HTERT RPE-1 (cell line): ENCODE measurements around the gene GARRE1.
"Not testable (repeated sequence)": the region's sequence is repeated elsewhere in the genome, so short reads cannot be mapped to it uniquely, and the experiment has no call there.

Source experiments
- in situ Hi-C: fragments of 300-500 bp; cut with MboI; formaldehyde crosslinking; loops from 4 replicates; pipeline ENCODE4 v1.14.3; 2020; ENCODE audit warnings: low sequenced_read_pairs

The GARRE1 gene, protein sequence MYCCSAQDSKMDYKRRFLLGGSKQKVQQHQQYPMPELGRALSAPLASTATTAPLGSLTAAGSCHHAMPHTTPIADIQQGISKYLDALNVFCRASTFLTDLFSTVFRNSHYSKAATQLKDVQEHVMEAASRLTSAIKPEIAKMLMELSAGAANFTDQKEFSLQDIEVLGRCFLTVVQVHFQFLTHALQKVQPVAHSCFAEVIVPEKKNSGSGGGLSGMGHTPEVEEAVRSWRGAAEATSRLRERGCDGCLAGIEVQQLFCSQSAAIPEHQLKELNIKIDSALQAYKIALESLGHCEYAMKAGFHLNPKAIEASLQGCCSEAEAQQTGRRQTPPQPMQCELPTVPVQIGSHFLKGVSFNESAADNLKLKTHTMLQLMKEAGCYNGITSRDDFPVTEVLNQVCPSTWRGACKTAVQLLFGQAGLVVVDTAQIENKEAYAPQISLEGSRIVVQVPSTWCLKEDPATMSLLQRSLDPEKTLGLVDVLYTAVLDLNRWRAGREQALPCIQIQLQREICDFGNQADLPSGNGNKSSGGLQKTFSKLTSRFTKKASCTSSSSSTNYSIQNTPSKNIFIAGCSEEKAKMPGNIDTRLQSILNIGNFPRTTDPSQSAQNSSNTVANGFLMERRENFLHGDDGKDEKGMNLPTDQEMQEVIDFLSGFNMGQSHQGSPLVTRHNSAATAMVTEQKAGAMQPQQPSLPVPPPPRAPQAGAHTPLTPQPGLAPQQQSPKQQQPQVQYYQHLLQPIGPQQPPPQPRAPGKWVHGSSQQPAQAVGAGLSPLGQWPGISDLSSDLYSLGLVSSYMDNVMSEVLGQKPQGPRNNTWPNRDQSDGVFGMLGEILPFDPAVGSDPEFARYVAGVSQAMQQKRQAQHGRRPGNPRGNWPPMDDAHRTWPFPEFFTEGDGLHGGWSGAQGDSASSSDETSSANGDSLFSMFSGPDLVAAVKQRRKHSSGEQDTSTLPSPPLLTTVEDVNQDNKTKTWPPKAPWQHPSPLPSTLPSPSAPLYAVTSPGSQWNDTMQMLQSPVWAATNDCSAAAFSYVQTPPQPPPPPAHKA (N-terminal part only)

GRCh38 chr19:34254046-34254697 lies at the start of gene GARRE1:
Gene GARRE1 (plus strand): TSS chr19:34254554. CDS start chr19:34300474, 45,920 bp downstream.
- in situ Hi-C loops = no loop called here

DNA sequence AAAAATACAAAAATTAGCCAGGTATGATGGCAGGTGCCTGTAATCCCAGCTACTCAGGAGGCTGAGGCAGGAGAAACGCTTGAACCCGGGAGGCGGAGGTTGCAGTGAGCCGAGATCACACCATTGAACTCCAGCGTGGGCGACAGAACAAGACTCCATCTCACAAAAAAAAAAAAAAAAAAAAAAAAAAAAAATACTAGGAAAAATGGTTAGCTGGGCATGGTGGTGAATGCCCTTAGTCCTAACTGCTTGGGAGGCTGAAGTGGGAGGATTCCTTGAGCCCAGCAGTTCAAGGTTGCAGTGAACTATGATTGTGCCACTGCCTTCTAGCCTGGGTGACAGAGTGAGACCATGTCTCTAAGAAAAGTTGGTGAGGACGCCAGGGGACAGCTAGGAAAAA lies 49.0 kb upstream of the GARRE1 start:
- in situ Hi-C loops = not testable (repeated sequence)

DNA sequence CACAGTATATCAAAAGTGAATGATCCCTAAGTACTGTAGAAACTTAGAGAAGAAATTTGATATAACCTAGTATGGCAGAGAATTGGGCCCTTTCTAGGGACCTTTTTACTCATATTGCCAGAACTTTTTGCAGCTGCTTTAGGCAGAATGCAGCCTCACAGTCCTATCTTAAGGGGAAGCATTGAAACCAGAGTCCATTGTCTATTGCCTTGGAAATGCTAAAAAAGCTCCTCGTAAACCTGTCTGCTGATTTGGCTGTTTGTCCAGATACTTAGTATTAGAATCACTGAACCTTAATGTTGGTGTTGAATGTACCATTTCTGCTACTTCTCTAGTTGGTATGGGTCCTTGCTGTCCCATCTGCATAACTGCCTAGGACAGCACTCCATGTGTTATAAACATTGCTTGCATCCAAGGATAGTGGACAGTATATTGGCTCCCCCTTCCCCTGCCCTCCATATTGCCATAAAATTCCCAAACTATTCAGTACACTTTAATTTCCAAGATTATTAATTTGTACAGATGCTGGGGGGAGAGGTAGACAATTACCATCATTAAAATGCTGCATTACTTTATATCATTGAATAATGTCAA lies 46.0 kb upstream of the GARRE1 start:
- in situ Hi-C loops = no loop called here

DNA sequence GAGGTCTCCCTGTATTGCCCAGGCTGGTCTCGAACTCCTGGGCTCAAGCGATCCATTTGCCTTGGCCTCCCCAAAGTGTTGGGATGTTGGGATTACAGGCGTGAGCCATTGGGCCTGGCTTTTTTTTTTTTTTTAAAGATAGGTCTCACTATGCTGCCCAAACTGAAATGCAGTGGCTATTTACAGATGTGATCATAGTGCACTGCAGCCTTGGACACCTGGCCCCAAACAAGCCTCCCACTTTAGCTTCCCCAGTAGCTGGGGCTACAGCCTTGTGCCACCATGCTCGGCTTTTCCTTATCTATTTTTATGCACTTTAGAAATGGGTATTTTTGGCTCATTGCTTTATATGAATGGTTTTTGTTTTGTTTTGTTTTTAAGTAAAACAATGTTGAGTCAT lies 44.6 kb upstream of the GARRE1 start:
- in situ Hi-C loops = no loop called here

DNA sequence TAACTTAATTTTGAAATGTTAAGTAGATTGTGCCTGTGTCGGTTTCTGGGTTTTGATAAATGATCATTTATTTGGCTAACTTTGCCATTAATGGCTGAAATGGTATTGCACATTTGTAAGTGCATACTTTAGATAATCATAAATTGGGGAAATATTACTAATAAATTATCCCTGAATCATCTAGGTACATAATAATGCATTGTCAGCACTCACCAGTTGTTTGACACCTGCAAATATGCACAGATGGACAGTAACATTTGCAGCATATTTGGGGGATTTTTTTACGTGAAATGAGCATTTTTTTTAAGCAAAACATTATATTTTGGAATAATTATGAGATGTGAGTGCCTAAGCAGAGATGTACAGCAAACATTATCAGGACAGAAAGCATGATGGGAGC lies 41.1 kb upstream of the GARRE1 start:
- in situ Hi-C loops = no loop called here

- in situ Hi-C loops = no loop called here
Observed at GRCh38 chr19:34214040-34214439, 40.3 kb upstream of the GARRE1 start.

DNA sequence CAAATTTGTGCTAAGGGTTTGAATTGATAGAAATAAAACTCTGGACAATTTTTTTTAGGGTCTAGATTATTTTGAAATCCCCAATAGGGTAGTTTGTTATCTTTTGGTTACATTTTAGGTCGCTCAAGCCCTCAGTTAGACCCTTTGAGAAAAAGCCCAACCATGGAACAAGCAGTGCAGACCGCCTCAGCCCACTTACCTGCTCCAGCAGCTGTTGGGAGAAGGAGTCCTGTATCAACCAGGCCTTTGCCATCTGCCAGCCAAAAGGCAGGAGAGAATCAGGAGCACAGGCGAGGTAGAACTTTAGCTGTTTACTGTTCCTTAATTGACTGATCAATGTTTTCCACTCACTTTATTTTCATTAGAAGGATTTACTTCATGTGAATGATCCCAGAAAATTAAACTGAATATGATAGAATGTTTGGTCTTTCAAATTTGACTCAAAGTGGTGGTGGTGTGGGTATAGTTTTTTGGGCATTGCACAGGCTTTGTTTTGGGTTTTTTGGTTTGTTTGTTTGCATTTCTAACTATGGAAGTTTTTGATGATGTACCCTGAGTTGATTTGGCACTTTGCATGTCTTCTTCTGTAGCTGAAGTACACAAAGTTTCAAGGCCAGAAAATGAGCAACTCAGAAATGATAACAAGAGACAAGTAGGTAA lies 39.2 kb upstream of the GARRE1 start:
- in situ Hi-C loops = no loop called here

- in situ Hi-C loops = no loop called here
Observed at GRCh38 chr19:34215666-34216038, 38.7 kb upstream of the GARRE1 start.

DNA sequence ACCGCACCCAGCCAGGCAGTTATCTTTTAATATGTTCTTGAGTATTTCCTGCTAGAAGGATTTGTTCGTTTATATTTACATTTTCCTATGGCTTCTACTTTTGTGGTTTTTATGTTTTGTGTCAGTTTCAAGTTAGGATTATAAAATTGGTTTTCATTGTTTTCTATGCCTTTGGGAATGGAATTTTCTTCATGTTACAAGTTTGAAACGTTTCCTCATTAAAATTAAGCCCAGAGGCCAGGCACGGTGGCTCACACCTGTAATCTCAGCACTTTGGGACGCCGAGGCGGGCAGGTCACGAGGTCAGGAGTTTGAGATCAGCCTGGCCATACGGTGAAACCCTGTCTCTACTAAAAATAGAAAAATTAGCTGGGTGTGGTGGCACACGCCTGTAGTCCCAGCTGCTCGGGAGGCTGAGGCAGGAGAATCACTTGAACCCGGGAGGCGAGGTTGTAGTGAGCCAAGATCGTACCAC lies 37.6 kb upstream of the GARRE1 start:
- in situ Hi-C loops = not testable (repeated sequence)

- in situ Hi-C loops = no loop called here
Observed at GRCh38 chr19:34217952-34218817, 36.2 kb upstream of the GARRE1 start.

DNA sequence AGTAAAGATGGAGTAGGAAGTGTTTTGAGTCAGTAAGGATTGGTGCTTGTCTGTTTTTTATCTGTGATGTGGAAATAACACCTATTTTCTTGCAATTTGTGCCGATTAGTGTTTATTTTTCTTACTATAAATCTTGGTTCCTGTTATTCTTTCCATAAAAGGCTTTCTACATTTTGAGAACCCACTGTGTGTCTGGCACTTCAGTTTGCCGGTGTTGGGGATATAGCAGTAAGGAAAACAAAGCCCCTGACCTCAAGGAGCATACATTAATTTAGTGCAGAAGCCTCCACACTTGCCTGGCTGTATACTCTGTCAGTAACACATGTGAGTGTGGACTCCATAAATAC lies 35.6 kb upstream of the GARRE1 start:
- in situ Hi-C loops = no loop called here

DNA sequence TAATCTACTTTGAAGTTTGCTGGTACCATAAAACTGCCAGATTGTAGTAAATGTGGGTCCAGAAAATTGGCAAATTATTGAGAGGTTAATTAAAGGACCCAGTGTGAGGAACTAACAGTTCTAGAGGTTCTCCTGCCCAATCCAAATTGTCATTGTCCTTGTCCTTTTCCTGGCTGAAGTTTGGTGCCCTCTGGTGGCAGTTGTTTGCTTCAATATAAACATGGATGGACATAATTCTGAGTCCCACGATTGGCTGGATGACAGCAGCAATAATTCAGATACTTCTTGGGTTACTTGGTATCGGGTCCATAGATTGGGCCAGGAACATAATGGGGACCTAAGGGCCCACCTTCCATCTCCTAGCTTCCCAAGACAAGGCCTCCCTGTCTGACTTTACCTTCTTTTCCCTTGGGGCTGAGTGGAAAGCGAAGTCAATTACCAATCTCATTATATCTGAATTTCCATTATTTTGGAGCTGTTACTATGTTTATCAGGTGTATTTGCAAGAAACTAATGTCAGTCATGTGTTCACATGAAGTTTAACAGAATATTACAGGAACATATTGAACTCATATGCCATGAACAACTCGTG lies 33.8 kb upstream of the GARRE1 start:
- in situ Hi-C loops = no loop called here

DNA sequence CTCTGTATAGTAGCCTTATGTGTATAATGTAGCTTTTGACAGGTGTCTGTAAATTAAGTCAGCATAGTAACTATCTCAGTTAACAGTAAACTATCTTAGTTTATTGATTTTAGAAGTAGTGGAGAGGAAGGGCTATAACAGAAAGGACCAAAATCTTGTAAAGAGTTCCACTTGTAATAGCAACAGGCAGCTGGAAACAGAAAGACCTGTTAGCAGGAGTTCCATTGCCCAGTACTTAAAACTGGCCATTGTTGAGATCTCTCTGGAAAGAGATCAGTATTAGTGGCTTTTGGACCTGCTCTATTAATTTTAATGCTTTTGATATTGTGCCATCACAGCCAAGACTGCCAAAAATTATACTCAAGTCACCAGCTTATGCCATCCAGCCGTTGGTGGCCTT lies 32.0 kb upstream of the GARRE1 start:
- in situ Hi-C loops = no loop called here

DNA sequence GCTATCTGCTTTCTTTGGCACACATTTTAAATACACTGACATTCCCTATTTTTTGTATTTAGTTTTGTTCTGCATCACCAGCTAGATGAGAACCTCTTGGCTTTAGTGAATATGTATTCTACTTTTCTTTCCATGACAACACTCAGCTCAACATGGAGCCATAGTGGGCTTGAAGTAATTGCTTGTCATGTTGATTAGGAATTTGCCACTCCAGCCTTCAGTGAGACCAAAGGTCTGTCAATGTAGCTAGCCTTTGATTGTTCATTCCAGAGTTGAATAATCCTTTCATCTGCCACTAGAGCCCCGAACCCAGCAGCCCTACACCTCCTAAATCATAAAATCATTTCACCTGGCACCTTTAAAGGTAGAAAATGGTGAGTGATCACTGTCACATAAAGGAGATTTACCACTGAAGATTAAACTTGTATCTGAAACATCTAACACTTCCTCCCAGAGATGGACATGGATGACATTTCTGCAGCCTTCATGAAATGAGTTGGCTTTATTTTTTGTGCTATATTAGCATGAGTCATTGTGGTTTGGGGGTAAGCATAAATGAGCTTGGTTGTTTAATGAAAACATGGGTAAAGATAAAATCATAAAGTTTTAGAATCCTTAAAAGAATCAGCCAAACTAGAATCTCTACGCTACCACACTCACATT lies 29.2 kb upstream of the GARRE1 start:
- in situ Hi-C loops = no loop called here

DNA sequence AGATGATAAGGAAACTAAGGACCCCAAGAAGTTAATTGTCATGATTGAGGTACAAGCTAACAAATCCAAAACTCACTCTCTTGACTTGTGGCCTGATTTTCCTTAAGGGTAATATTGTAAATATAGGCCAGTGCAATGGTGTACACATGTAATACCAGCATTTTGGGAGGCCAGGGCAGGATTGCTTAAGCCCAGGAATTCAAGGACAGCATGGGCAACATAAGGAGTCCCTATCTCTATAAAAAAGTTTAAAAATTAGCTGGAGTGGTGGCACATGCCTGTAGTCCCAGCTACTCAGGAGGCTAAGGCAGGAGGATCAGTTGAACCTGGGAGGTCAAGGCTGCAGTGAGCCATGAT lies 28.7 kb upstream of the GARRE1 start:
- in situ Hi-C loops = no loop called here

DNA sequence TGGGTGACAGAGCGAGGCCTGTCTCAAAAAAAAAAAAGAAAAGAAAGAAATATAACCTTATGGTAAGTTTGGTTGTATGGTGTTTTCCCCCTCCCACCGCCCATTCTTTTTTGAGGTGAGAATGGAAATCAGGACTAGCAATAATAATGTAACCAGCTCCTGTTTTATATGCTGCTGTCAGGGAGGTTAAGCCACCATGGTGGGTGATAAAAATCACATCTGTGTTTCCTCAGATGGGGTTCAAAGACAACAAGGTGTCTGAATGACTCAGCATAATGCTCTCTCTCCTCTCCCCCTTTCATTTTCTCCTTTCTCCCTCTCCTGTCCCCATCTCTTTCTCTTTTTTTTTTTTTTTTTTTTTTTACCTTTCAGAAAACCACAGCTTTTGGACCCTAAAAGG lies 28.3 kb upstream of the GARRE1 start:
- in situ Hi-C loops = no loop called here

DNA sequence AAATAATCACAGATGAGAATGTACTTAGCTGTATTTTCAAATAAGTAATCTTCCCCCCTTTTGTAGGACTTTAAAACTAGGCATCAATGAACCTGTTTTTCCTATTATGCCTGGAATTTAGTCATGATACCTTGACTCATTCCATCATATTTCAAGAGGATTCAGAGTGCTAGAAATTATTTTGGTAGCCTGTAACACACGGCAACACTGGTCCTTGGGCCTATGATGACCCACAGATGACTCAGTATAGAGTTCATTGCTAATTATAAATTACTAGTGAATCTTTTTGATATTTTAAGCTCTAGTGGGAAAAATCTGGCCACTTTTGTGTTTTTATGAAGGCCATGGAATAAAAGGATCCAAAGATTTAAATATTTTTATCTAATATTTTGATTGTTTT lies 26.0 kb upstream of the GARRE1 start:
- in situ Hi-C loops = no loop called here

DNA sequence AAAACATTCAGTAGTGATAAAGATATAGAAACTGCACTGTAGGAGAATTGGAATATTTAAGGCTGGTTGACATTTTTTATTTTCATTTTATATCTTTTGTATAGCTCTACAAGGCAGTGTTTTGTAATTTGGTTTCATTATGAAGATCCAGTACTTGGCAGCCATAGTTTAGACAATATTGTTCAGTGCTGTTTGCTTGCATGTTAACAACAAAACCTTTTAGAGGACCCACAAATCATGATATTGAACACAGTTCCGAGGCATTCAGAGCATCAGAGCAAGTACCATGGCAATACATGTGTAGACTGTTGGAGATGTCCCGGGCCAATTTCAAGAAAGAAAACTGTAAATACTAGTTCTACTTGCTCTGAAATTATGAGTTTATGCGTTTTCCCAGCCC lies 25.6 kb upstream of the GARRE1 start:
- in situ Hi-C loops = no loop called here

DNA sequence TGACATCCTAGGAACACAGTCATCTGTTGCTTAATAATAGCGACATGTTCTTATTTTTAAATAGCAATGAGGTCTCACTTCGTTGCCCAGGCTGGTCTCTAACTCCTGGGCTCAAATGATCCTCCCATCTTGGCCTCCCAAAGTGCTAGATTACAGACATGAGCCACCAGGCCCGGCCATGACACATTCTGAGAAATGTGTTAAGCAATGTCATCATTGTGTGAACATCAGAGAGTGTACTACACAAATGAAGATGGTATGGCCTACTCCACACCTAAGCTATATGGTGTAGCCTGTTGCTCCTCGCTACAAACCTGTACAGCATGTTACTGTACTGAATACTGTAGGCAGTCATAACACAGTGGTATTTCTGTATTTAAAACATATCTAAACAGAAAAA lies 24.6 kb upstream of the GARRE1 start:
- in situ Hi-C loops = no loop called here
